K562 treated with DMSO at 1 percent for 12 hours (cell line): ENCODE measurements around the gene NSL1. TPM values are rescaled to one million over a fixed set of nuclear protein-coding genes. Genes with fewer than 3 reads are reported as not detected.

ENCODE experiments used
- total RNA-seq: library from RNA; unstranded; fragments of 300-600 nt; gene quantifications from 2 replicates; pipeline ENCODE4 v1.2.3, GENCODE V29; 2022; ENCODE audit not compliant: insufficient read depth

The NSL1 gene
- total RNA-seq, result 29.8 and 47.4 TPM in 2 replicates

GRCh38 chr1:212791676-212792395 lies at the start of gene NSL1, which contains the start of gene TATDN3:
Gene NSL1 (minus strand): TSS chr1:212791777. CDS start chr1:212791763, 14 bp downstream.
Gene TATDN3 (plus strand): TSS chr1:212791894. CDS start chr1:212791922, 28 bp downstream.

GRCh38 chr1:212699625-212700222 lies 91.9 kb downstream of the NSL1 start, which contains the start of gene BATF3:
Gene BATF3 (minus strand): TSS chr1:212699840. CDS start chr1:212699762, 78 bp downstream.

Other genes starting within 250 kb of the NSL1 start
- gene ATF3, start 183.0 kb downstream of the NSL1 start, total RNA-seq, result 28.4 and 38.5 TPM in 2 replicates
- 2.4 and 4.5 TPM in 2 replicates for gene BATF3, start 91.9 kb downstream of the NSL1 start, total RNA-seq
- 23.1 and 36.7 TPM in 2 replicates for gene TATDN3, start 117 bp upstream of the NSL1 start, total RNA-seq
- not detected in 2 replicates for gene SPATA45, start 55.9 kb upstream of the NSL1 start, total RNA-seq
- gene FLVCR1, start 66.5 kb upstream of the NSL1 start, total RNA-seq, result 1.7 and 7.7 TPM in 2 replicates
- not detected in 2 replicates for gene VASH2, start 158.8 kb upstream of the NSL1 start, total RNA-seq
- gene ANGEL2, start 224.1 kb upstream of the NSL1 start, total RNA-seq, result 3.7 and 20.5 TPM in 2 replicates